ENCODE results near the gene SEMA6A. TPM values are rescaled to one million over a fixed set of nuclear protein-coding genes. Genes with fewer than 3 reads are reported as not detected.

The SEMA6A gene
- total and polyA plus RNA-seq, 9 of the 15 experiments (the other 6 are each of a cell fraction or from before 2014, with no cell fraction given): 0.04 to 0.42 (median 0.18) TPM; not detected in 5

- no peak for TF ChIP-seq CBFA2T3 (IDR thresholded peaks at IDR 0.05)
Measured at GRCh38 chr5:116575326-116576052, 866 bp upstream of the SEMA6A start (continued).

- Histone ChIP-seq H3K36me3 (ENCODE audit: control insufficient read depth, insufficient read depth, low read length) (no peaks in the 10 kb centered on the region), H2AFZ (ENCODE audit: low read depth, low read length) (no peak overlapping the region), H3K9me3 (replicated peaks; ENCODE audit: control insufficient read depth, insufficient read depth, low read depth, low read length) (no peaks in the 10 kb centered on the region), H3K27ac (ENCODE audit: extremely low read depth, low read depth, low read length) (no peak overlapping the region), H3K4me1 (replicated peaks in 1 of 2; ENCODE audit: control insufficient read depth in 2 of 2, insufficient read depth in 2 of 2, low read length in 2 of 2) (peaks cover 0 to 14% of the 10 kb centered on the region in 2 experiments; a peak in 2 of 5 replicates), H3K27me3 (ENCODE audit: control insufficient read depth in 2 of 2, insufficient read depth in 2 of 2, low read length in 2 of 2) (peaks cover 5 to 23% of the 10 kb centered on the region in 2 experiments; a peak in 3 of 5 replicates), H3K79me2 (ENCODE audit: control insufficient read depth, insufficient read depth, low read length) (no peaks in the 10 kb centered on the region), H3K4me3 (no peak overlapping the region), H4K20me1 (replicated peaks; ENCODE audit: control insufficient read depth, insufficient read depth, low read length) (no peaks in the 10 kb centered on the region), H3K9ac (ENCODE audit: insufficient read depth in 1 of 2, low read depth in 2 of 2, low read length in 2 of 2) (no peak overlapping the region), H3K4me2 (ENCODE audit: insufficient read depth, low read length) (no peak overlapping the region), H3K9me1 (ENCODE audit: control insufficient read depth, insufficient read depth, low read length) (no peaks in the 10 kb centered on the region)
- TF ChIP-seq ZNF79 (CRISPR knock-in tag; IDR thresholded peaks at IDR 0.05; ENCODE audit: low read depth) (no peak), ZNF584 (CRISPR knock-in tag; IDR thresholded peaks at IDR 0.05; ENCODE audit: low read depth) (no peak), ZNF280B (CRISPR knock-in tag; IDR thresholded peaks at IDR 0.05) (no peak), ZBTB1 (CRISPR knock-in tag; IDR thresholded peaks at IDR 0.05; ENCODE audit: borderline replicate concordance, low read depth) (no peak), RBM39 (optimal IDR thresholded peaks at IDR 0.05; ENCODE audit: low read depth, low read length) (no peak), CTCFL (IDR thresholded peaks at IDR 0.05; ENCODE audit: borderline replicate concordance, insufficient read depth, low read depth, low read length, poor library complexity, severe bottlenecking) (no peak), AFF4 (CRISPR knock-in tag; IDR thresholded peaks at IDR 0.05) (no peak), HMGN3 (IDR thresholded peaks at IDR 0.05; ENCODE audit: borderline replicate concordance, extremely low read depth, insufficient read length, low read depth, low read length) (no peak)
- intact Hi-C loops (cut with micrococcal nuclease) (no loop called here), in situ Hi-C loops (cut with MboI) (no loop called here)
- no peak for ATAC-seq
- no peak for DNase-seq (ENCODE audit: extremely low read depth in 1 of 4, low spot score in 3 of 4)
- ChIA-PET POLR2A (no interaction called here), CTCF (ENCODE audit: low intra/inter-chr PET ratio) (no interaction called here)
- 30% methylated on average over 44 of the region's 61 CpGs for WGBS (ENCODE audit: insufficient coverage, low coverage, missing lambda C conversion rate)
- FAIRE-seq: no peak
- BruUV-seq (replicated peaks): no TSS peak
Measured at GRCh38 chr5:116573702-116574366, 789 bp downstream of the SEMA6A start.

Data from K562 (cell line).